Stimulated activated CD8-positive, alpha-beta memory T cell treated with anti-CD3 and anti-CD28 coated beads, Interleukin-12 subunit alpha, Interleukin-12 subunit beta, amount 100 ng/mL, for 24 hours (primary cell): ENCODE results near the gene AKAP4.

ENCODE experiments used
- DNase-seq: peaks from one replicate; pipeline ENCODE4 v3.0.0-alpha.2; 2020; ENCODE audit errors: extremely low read depth

AKAP4 gene

DNA sequence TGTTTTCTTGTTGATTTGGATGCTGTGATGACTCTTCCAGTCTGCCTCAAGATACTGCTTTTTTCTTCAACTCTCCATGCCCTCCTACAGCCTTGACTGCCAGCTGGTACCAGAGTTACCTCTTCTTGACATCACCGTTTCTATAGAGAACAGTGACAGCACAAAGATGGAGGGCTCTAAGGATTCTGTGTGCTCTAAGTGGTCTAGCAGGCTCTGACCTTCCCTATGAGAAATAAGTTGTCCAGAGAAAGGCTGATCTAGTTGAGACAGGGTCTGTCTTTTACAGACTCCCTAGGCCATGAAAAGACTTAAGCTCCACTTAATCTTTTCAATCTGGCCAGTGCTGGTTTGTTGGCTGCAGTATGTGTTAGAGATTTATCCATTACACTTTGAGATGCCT, at the start of gene AKAP4:
Gene AKAP4 (minus strand): TSS at position 101 of the 400 bp plus-strand sequence. CDS start 118 bp downstream, outside the sequence.
- no peak for DNase-seq

- DNase-seq = no peak
Measured at GRCh38 chrX:50211510-50211909, 10.7 kb upstream of the AKAP4 start.

DNA sequence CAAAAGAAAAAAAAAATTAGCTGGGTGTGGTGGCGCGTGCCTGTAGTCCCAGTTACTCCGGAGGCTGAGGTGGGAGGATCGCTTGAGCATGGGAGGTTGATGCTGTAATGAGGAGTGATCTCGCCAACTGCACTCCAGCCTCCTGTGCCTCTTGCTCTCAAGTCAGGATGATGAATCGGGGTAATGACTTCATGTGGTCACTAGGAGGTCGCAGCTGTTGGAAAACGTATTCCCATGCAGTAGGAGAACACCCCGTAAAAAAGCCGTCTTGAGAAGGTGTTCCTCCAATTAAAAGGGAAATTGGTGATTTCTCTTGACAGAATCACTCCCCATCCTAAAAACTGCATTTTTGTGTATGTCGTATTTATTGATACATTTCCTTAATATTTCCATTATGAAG, 5.9 kb upstream of the AKAP4 start:
- DNase-seq = no peak

- DNase-seq = peak; percentile 32
Measured at GRCh38 chrX:50204364-50204899, 3.6 kb upstream of the AKAP4 start, which contains the start of gene CCNB3. CCNB3 (plus strand) TSS chrX:50204765; CDS start chrX:50285164, 80,399 bp downstream.

- no peak for DNase-seq
Measured at GRCh38 chrX:50202539-50202938, 1.7 kb upstream of the AKAP4 start.

DNA sequence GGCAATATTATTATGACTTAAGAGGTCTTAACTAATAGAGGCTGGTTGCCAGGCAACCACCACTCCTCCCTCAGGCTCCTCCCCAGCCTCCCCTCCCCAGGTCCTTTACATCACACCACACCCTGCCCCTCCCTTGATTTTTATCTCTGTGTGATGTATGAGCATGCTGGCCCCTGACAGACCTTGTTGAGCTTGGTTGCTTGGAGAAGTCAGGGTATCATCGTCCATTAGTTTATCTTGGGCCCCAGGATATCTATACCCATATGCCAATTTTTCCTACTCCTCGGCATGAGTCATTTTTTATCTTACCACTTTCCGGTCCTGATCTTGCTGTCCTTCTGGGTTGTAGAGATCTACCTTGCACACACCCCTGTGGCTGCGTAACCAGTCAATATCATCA, 2.5 kb downstream of the AKAP4 start:
- DNase-seq = no peak

DNA sequence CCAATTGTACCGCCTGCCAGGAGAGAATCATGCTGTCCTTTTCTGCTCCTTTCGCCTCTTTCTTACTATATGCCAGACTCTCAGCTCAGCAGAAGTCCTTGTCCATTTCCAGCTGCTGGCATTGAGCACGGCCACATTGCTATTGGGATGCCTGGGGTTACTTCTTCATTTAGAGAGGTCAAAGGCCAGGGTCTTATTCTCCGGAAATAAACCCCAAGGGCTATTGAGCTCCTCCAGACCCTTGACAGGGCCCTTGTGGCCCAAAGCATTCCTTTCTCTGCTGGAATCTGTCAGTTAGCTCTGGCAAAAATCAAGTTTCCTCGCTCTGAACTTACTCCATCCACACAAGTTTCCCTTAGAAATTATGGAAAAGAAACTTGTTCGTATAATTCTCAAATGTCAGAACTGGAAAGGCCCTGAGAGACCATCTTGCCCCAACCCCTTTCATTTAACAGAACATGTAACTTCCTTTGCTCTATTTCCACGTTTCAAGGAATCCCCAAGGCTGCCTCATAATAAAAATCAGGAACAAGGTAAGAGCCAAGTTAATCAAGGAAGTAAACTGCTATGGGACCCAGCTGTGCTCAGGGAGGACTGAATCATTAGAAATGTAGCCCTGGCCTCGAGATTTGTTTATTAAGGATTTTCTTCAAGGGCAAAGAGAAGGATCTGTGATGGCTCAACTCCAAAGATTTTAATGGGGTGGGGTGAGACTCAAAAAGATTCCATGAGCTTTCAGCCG, 11.8 kb downstream of the AKAP4 start:
- DNase-seq = no peak

- DNase-seq = no peak
Measured at GRCh38 chrX:50183891-50184290, 16.9 kb downstream of the AKAP4 start.

DNA sequence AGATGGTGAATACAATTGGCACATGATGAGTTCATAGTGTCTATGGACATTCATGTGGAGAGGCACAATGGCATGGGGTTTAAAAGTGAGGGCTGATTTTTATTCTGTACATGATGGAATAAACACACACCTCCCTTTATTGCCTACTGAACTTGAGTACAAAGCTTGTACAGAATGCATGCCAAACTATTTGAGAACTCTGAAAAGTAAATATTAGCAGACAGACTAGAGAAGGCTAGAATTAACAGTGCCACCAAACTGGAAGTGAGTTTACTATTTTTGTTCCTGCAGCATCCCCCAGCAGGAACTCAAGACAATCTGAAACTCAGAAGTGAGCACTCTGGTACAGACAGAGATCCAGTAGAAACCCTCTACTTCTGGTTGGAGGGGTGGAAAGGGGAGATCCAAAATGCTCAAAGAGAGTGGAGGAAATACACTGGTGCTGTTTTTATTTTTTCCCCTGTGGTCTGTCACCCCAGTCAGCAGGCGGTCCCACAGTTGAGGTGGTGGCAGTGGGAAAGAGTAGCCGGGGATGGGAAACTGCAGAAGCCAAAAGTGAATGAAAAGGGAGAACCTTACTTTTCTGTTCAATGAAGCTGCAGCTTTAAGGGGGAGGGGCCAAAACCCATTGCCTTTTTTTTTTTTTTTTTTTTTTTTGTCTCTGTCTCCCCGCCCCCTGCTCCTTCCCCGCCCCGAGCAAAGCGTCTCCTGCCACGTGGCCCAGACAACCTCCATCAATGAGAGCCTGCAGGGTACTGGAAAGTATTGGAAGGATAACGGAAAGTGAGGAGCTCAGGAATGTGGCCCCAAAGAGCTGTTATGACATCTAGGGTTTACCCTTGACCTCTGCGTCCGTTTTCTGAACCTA, 20.5 kb downstream of the AKAP4 start:
- no peak for DNase-seq

GRCh38 chrX:50169717-50170116, 31.1 kb downstream of the AKAP4 start:
- no peak for DNase-seq

- DNase-seq = no peak
Measured at GRCh38 chrX:50168241-50168687, 32.5 kb downstream of the AKAP4 start.

DNA sequence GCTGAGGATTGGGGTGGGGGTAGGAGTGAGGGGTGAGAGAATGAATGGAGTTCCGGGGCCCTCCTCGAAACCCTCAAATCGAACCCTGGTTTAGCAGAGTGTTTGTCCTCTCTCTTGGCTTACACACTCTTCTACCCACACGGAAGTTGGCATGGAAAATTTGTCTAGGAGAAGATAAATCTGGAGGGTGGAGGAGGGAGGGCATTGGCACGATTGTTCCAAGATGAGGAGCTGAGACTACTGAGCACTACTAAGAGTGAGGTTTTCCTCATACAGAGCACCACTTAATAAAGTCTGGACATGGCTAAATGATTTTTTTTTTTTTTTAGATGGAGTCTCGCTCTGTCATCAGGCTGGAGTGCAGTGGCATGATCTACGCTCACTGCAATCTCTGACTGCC, 33.4 kb downstream of the AKAP4 start:
- no peak for DNase-seq

- no peak for DNase-seq
Measured at GRCh38 chrX:50165727-50166126, 35.1 kb downstream of the AKAP4 start.

DNA sequence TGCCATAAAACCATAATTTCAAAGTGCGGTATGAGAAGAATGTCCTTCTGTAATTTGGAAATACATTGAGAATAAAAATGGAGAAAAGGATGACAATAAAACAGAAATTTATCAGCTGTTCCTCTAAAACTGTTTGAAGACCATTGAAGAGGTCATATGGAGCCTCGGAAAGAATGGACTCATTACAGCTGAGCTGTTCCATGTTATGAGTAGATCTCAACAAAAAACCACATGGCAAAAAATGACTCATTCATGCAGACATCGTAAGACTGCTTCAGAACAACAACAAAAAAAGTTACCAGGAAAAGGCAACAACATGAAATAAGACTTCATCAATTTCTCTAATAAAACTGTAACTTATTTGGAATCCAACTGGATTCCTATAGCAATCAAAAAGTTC, 39.7 kb downstream of the AKAP4 start:
- DNase-seq = no peak

DNA sequence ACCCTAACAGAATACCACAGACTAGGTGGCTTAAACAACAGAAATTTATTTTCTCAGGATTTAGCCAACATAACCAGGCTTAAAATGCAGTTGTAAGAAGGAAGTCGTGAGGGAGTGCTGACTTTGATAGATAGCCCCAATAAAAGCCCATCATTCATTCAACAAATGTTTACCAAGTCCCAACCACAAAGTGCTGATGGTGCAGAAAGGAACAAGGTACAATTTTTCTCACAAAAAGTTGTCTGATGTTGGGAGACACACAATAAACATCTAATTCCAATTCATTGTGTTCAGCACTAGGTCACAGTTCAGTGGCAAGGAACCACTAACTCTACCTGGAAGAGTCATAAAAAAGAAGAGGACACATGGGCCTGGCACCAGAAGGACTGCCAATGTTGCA, 42.2 kb downstream of the AKAP4 start:
- no peak for DNase-seq

DNA sequence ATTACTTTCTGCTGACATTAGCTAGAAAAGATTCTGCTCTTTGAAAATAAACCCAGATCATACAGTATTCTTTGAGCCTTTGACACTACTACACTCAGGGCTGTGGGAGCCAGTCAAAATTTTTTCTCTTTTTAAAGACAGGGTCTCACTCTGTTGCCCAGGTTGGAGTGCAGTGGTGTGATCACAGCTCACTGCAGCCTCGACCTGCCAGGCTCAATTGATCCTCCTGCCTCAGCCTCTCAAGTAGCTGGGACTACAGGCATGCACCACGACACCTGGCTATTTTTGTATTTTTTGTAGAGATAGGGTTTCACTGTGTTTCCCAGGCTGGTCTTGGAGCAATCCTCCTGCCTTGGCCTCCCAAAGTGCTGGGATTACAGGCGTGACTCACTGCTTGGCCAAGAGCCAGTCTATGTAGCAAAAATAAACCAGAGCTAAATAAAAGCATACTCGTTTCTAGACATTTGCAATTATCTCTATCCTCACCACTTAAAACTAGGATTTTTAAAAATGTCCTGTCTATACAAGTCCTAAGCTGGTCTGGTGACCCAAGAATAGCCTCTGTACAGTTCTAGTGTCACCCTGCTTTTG, 43.2 kb downstream of the AKAP4 start:
- DNase-seq = no peak

- no peak for DNase-seq
Measured at GRCh38 chrX:50154429-50154828, 46.4 kb downstream of the AKAP4 start.

DNA sequence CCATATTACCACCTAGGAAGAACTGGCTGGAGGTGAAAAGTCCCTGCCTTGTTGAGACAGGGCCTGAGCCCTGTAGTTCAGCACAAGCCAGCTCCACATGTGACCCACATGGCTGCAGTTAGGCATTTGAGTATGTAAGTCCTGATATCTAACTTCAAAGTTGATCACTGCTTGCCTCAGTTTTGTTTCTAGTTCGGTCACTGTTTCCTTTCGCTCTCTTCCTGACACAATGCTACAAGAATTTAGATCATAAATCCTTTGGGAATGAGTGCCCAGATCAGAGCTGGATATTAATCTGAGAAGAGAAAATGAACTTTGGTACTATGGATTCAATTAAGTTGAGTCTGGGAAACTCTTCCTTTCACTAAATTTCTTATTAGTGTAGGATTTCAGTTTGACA, 48.4 kb downstream of the AKAP4 start:
- no peak for DNase-seq

DNA sequence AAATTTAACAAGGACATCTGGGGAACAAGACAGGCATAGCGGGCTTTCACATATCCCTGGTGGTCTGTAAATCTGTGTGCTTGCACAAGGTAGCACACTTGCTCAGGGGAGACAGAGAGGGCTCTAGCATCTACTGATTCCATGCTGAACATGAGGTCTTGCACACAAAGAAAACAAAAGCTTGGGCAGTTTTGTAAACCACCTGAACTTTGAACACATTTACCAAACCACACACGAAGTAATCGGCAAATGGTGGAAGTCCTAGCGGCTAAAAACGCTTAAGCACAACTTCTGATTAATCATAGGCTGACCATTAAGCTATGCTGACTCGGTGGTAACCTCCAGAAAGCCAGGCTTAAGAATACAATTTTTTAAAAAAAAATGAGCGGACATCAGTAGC, 52.8 kb downstream of the AKAP4 start:
- no peak for DNase-seq
